Naive B cell (primary cell): Measurements from ENCODE around the gene LDHD. TPM values are rescaled to one million over a fixed set of nuclear protein-coding genes. Genes with fewer than 3 reads are reported as not detected.
"Not testable (repeated sequence)": the region's sequence is repeated elsewhere in the genome, so short reads cannot be mapped to it uniquely, and the experiment has no call there.

Source experiments
- ATAC-seq, 2 donors: fragments of 150-1000 bp; cut with Tn5 transposase; 2 replicates each; pipeline ENCODE4 v1.10.0; 2021; ENCODE audit warnings: low read depth in 2 of 2, mild to moderate bottlenecking in 2 of 2, moderate library complexity in 2 of 2
- DNase-seq: peaks from one replicate; pipeline ENCODE4 v3.0.0; 2022
- H3K27ac Mint-ChIP-seq, 6 donors: one replicate each; pipeline ENCODE4 v1.8.0; 2020 to 2022; ENCODE audit warnings: mild to moderate bottlenecking in 6 of 6, mixed read lengths in 6 of 6, moderate library complexity in 5 of 6, inconsistent platforms in 2 of 6
- H3K27me3 Mint-ChIP-seq, 3 donors: one replicate each; pipeline ENCODE4 v1.8.0; 2021 to 2022; ENCODE audit warnings: mixed read lengths in 3 of 3, mild to moderate bottlenecking in 1 of 3
- H3K36me3 Mint-ChIP-seq, 2 donors: one replicate each; pipeline ENCODE4 v1.8.0; 2020 to 2022; ENCODE audit warnings: mixed read lengths in 2 of 2, inconsistent platforms in 1 of 2, mild to moderate bottlenecking in 1 of 2
- H3K4me1 Mint-ChIP-seq, 3 donors: one replicate each; pipeline ENCODE4 v1.8.0; 2020 to 2022; ENCODE audit warnings: mixed read lengths in 3 of 3, inconsistent platforms in 1 of 3, mild to moderate bottlenecking in 1 of 3, moderate library complexity in 1 of 3
- H3K4me3 Mint-ChIP-seq, 8 donors: one replicate each; pipeline ENCODE4 v1.8.0; 2020 to 2022; ENCODE audit warnings: mild to moderate bottlenecking in 8 of 8, mixed read lengths in 8 of 8, moderate library complexity in 8 of 8, inconsistent platforms in 2 of 8
- H3K9me3 Mint-ChIP-seq, 7 donors: one replicate each; pipeline ENCODE4 v1.8.0; 2020 to 2022; ENCODE audit warnings: mixed read lengths in 7 of 7, mild to moderate bottlenecking in 5 of 7, inconsistent platforms in 2 of 7, moderate library complexity in 1 of 7
- polyA plus RNA-seq, 6 donors: library from polyadenylated mRNA; unstranded; fragments of 300-500 nt; fragmentation: Illumina TruSeq; gene quantifications; one replicate each; pipeline ENCODE4 v1.2.3, GENCODE V29; 2021; ENCODE audit warnings: low read depth in 6 of 6

The LDHD gene
- polyA plus RNA-seq, 6 donors from 2014 or later = not detected

DNA sequence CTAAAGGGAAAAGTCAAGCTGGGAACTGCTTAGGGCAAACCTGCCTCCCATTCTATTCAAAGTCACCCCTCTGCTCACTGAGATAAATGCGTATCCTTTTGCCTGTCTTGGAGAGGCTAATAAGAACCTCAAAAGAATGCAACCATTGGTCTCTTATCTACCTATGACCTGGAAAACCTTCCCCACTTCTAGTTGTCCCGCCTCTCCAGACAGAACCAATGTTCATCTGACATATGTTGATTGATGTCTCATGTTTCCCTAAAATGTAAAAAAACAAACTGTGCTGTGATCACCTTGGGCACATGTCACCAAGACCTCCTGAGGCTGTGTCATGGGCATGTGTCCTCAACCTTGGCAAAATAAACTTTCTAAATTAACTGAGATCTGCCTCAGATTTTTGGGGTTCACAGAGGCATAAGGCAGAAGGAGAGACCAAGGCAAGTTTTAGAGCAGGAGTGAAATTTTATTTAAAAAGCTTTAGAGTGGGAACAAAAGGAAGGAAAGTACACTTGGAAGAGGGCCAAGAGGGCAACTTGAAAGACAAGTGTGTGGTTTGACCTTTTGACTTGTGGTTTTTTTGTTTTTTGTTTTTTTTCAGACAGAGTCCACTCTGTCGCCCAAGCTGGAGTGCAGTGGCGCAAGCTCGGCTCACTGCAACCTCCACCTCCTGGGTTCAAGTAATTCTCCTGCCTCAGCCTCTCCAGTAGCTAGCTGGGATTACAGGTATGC lies 13.0 kb upstream of the LDHD start:
- not testable (repeated sequence) for H3K4me1 Mint-ChIP-seq, DNase-seq, H3K27ac Mint-ChIP-seq, H3K4me3 Mint-ChIP-seq, ATAC-seq, H3K36me3 Mint-ChIP-seq
- H3K27me3 Mint-ChIP-seq = peaks cover 10 to 20% (median 13%) of the 10 kb centered on the region in 3 donors
- peaks cover 0 to 25% (median 15%) of the 10 kb centered on the region in 7 donors for H3K9me3 Mint-ChIP-seq

DNA sequence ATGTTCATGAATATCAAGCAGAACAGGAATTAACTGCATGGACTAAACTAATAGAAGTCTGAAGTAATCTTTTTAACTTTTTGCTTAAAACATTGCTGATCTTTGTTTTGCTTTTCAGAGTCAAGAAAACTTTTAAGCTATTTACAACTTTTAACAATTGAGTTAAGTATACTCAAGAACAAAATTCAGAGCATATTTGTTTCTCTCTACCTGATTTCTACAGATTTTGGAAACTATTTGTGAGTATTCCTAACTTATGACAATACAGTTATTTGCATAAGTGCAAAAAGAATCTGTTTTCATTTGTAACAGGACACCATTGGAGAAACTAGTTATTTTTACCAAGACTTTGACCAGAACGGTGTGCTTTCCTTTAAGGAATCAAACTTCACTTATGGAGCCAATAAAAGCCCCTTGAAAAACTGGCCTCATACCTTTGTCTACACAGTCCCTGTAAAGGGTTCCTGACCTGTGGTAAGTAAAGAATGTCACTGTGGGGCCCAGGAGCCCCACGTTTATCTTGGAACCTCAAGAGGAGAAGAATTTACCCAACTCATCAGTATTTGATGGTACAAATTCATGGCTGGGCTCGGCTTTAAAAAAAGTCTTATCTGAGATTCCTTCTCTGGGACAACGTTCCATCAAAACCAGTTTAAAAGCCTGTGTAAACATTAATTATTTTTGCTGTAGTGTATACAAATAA lies 11.3 kb upstream of the LDHD start:
- H3K4me1 Mint-ChIP-seq = no peaks in the 10 kb centered on the region
- H3K36me3 Mint-ChIP-seq = peaks cover 0 to 8% of the 10 kb centered on the region in 2 donors
- H3K27me3 Mint-ChIP-seq = peaks cover 10 to 20% (median 13%) of the 10 kb centered on the region in 3 donors
- no peak overlapping the region for H3K4me3 Mint-ChIP-seq
- no peak overlapping the region for H3K27ac Mint-ChIP-seq
- no peak for DNase-seq
- ATAC-seq = no peak
- peaks cover 0 to 25% (median 15%) of the 10 kb centered on the region in 7 donors for H3K9me3 Mint-ChIP-seq

DNA sequence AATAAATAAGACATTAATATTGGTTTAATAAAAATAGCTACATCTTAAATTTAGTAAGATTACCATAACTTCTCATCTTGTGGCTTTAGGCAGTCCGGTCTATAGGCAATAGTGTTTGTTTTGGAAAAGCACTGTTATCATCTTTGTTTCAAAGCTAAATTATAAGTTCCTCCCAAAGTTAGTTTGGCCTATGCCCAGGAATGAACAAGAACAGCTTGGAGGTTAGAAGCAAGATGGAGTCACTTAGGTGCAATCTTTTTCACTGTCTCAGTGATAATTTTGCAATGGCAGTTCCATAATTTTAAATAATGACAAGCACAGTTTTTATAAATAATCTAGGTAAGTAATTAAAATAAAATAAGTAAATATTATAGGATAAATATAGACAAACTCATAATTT lies 6.0 kb upstream of the LDHD start:
- Mint-ChIP-seq H3K27ac (no peak overlapping the region), H3K4me1 (no peaks in the 10 kb centered on the region), H3K9me3 (peaks cover 5 to 27% (median 22%) of the 10 kb centered on the region in 7 donors), H3K36me3 (peaks cover 0 to 6% of the 10 kb centered on the region in 2 donors), H3K4me3 (no peak overlapping the region), H3K27me3 (peaks cover 0 to 4% (median 0%) of the 10 kb centered on the region in 3 donors)
- ATAC-seq (no peak), DNase-seq (no peak)

DNA sequence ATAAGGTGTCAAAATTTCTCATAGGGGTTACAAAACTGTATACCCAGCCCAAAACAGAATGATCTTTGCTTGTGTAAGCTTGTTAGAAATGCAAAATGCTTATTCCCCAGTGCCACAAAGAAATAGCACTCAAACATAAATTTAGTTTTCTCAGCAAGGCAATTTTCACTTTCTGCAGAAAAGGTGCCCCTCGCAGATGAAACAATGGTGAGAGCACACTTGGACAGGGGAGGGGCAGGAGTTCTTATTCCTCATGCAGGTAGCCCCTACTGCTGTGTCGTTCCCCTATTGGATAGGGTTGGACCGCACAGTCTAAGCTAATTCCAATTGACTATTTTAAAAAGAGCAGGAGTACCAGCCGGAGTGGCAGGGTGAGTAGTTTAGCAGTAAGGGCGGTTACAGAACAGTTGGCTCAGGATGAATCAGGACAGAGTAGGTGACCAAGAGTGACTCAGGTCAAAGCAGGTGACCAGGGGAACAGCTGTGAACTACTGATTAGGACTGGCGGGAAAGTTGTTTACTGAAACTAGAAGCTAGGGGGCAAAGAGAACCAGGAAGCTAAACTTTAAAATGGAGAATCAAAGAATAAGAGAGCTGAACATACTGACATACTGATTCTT lies 5.5 kb upstream of the LDHD start:
- Mint-ChIP-seq H3K9me3 (peaks cover 5 to 21% (median 17%) of the 10 kb centered on the region in 7 donors), H3K36me3 (peaks cover 0 to 6% of the 10 kb centered on the region in 2 donors), H3K27ac (no peak overlapping the region), H3K27me3 (peaks cover 0 to 4% (median 0%) of the 10 kb centered on the region in 3 donors), H3K4me1 (no peaks in the 10 kb centered on the region), H3K4me3 (no peak overlapping the region)
- DNase-seq = no peak
- ATAC-seq = no peak

DNA sequence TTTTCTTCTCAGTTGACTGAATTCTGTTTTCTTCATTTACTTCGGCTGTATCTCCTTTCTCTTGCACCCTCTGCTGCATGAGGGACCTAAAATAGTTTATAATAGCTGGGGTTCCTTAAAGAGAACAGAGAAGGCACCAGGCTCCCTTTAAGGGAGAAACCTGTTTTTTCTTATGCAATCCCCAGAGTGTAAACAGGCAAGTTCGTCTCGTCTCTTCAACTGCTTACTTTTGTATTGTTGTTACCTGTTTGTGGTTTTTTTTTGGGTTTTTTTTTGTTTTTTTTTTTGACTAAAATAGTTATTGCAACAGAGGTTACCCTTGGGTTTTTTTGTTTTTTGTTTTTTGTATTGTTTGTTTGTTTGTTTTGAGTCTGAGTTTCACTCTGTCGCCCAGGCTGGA lies 3.7 kb upstream of the LDHD start:
- Mint-ChIP-seq H3K4me1 (no peaks in the 10 kb centered on the region), H3K27ac (no peak overlapping the region), H3K27me3 (peaks cover 0 to 10% (median 0%) of the 10 kb centered on the region in 3 donors), H3K4me3 (no peak overlapping the region), H3K36me3 (peaks cover 0 to 6% of the 10 kb centered on the region in 2 donors), H3K9me3 (peaks cover 5 to 16% (median 13%) of the 10 kb centered on the region in 7 donors)
- DNase-seq (no peak), ATAC-seq (no peak)

DNA sequence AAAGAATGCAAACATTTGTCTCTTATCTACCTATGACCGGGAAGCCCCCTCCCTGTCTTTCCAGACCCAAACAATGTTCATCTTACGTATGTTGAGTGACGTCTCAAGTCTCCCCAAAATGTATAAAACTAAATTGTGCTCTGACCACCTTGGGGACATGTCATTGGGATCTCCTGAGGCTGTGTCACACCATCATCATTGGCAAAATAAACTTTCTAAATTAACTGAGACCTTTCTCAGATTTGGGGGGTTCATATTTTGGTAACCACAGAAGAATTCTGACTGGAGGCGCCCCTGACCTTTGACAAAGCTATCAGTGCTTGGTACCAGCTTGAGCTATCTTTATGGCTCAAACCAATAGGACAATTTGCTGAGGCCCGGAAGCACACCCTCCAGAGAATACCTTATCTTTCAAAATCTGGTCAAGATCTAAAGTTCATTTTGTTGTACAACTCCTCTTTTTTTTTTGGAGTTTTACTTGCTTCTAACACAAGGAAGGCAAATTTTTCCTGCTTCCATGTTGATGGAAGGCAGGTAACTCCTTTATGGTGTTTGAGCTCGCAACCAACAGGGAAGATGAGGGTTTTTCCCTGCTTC lies 2.5 kb upstream of the LDHD start:
- peaks cover 0 to 10% (median 1%) of the 10 kb centered on the region in 3 donors for H3K27me3 Mint-ChIP-seq
- H3K36me3 Mint-ChIP-seq = peaks cover 0 to 6% of the 10 kb centered on the region in 2 donors
- no peak for ATAC-seq
- no peaks in the 10 kb centered on the region for H3K4me1 Mint-ChIP-seq
- no peak overlapping the region for H3K4me3 Mint-ChIP-seq
- no peak for DNase-seq
- H3K9me3 Mint-ChIP-seq = peaks cover 5 to 16% (median 13%) of the 10 kb centered on the region in 7 donors
- H3K27ac Mint-ChIP-seq = peak overlapping the region in 1 of 6 donors; percentile 71

DNA sequence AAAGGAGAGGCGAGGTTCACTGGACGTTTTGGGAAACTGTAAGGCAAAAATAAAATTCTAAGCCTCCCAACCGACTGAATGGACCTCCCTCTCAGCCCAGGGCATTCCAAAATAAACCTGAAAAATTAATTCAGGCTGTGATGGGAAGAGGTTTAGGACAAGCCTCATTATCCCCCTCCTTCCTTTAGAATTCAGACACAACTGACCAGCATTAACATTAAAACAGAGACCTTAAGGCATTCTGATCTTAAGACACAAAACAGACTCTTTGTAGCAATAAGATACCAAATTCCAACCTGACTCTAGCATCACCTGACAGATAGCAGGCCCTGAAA lies 298 bp upstream of the LDHD start:
- ATAC-seq (no peak), DNase-seq (no peak)
- peaks cover 0 to 9% (median 6%) of the 10 kb centered on the region in 7 donors for H3K9me3 Mint-ChIP-seq
- no peak overlapping the region for H3K4me3 Mint-ChIP-seq
- H3K27ac Mint-ChIP-seq = no peak overlapping the region
- peaks cover 0 to 6% (median under 1%) of the 10 kb centered on the region in 3 donors for H3K4me1 Mint-ChIP-seq
- peaks cover 0 to under 1% of the 10 kb centered on the region in 2 donors for H3K36me3 Mint-ChIP-seq
- peaks cover 14 to 23% (median 16%) of the 10 kb centered on the region in 3 donors for H3K27me3 Mint-ChIP-seq

DNA sequence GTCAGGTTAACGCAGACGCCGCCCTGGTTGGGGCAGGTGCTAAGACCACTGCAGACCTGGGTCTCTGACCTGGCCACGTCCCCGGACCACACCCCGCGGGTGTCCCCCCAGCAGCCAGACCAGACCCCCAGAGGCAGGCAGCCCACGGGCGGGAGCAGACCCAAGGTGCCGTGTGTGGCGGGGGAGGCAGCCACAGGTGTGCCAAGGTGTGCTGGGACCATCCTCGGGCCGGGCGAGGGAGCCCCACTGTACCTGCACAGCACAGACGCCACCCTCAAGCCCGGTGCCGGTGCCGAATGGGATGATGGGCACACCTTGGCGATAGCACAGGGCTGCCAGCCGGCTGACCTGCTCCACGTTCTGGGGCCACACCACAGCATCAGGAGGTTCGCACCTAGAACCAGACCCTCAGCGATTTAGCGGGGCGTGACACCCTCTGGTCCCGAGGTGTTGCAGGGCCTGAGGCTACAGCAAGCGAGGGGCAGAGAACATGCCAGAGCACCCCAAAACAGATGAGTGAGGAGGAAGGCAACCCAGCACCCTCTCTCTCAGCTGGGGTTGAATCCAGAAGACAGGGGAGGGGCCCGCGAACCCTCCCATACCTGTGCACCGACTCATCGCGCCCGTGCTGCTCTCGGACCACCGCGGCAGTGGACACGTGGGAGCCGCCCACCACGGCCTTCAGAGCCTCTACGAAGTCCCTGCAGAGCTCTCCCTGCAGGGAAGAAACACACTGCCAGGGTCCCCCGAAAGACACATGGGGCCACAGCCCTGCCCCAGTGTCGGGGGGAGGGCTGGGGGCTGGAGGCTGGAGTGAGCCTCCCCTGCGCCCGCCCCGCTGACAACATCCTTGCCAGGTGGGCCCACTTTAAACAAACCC lies 1.4 kb downstream of the LDHD start:
- H3K27ac Mint-ChIP-seq = no peak overlapping the region
- DNase-seq = no peak
- peaks cover 9 to 22% (median 17%) of the 10 kb centered on the region in 3 donors for H3K4me1 Mint-ChIP-seq
- peaks cover 28 to 40% (median 33%) of the 10 kb centered on the region in 3 donors for H3K27me3 Mint-ChIP-seq
- no peak overlapping the region for H3K4me3 Mint-ChIP-seq
- H3K9me3 Mint-ChIP-seq = peaks cover 0 to 2% (median 0%) of the 10 kb centered on the region in 7 donors
- ATAC-seq = no peak
- no peaks in the 10 kb centered on the region for H3K36me3 Mint-ChIP-seq

DNA sequence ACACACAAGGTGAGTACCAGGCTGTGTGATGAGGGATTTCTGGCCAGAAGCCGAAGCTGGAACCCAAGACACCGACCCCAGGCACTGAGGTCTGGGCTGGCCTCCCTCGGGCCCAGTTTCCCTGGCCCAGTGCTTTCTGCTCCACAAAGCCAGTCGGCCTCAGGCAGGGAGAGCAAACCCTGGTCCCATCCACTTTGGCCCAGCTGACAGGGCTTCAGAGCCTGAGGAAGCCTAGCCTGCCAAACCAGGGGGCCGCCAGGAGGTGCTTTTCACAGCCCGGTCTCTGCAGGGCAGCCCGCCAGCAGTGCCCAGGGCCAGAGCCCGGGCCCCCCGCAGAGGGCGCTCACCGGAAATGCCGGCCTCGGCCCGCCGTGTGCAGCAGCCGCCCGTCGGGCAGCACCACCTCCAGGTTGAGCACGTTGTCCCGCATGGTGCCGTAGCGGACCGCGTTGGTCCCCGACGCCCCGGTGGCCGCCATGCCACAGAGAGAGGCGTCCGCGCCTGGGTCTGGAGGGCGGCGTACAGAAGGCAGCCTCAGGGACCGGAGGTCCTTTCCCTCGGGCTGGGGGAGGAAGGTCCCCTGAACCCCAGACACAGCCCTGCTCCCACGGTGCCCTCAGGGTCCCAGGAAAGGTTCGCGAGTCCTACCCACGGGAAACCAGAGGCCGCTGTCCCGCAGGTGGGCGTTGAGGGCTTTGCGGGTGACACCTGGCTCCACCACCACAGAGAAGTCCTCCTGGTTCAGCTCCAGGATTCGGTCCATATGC lies 2.2 kb downstream of the LDHD start:
- Mint-ChIP-seq H3K9me3 (no peaks in the 10 kb centered on the region), H3K36me3 (no peaks in the 10 kb centered on the region), H3K4me3 (no peak overlapping the region), H3K4me1 (peaks cover 17 to 30% (median 25%) of the 10 kb centered on the region in 3 donors), H3K27me3 (peaks cover 34 to 48% (median 41%) of the 10 kb centered on the region in 3 donors), H3K27ac (no peak overlapping the region)
- no peak for ATAC-seq
- no peak for DNase-seq

DNA sequence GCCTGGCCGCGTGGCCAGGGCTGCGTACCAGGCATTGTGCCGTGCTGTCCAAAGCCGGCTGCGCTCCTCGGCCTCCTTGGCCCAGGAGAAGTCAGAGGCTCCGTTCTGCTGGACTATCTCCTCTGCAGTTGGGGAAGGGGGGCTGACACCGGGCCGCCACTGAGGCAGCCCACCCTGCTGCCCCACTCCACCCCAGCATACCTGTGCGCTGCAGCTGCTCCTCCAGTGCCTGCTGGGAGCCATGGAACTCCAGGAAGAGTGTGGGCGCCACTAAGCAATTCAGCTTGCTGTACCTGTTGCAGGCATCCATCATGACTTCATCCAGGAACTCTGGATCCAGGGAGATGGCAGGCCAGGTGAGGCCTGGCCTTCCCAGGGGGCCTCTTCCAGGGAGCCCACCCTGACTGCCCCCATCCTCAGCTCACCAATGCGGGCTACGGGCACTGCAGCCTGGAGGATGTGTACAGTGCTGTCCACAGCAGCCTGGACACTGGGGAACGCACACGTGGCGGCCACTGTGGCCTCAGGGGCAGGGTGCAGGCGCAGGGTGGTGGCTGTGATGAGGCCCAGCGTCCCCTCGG lies 2.9 kb downstream of the LDHD start:
- DNase-seq = no peak
- Mint-ChIP-seq H3K4me1 (peaks cover 24 to 37% (median 33%) of the 10 kb centered on the region in 3 donors), H3K4me3 (no peak overlapping the region), H3K27me3 (peaks cover 40 to 55% (median 48%) of the 10 kb centered on the region in 3 donors), H3K27ac (no peak overlapping the region), H3K9me3 (no peaks in the 10 kb centered on the region), H3K36me3 (no peaks in the 10 kb centered on the region)
- no peak for ATAC-seq

DNA sequence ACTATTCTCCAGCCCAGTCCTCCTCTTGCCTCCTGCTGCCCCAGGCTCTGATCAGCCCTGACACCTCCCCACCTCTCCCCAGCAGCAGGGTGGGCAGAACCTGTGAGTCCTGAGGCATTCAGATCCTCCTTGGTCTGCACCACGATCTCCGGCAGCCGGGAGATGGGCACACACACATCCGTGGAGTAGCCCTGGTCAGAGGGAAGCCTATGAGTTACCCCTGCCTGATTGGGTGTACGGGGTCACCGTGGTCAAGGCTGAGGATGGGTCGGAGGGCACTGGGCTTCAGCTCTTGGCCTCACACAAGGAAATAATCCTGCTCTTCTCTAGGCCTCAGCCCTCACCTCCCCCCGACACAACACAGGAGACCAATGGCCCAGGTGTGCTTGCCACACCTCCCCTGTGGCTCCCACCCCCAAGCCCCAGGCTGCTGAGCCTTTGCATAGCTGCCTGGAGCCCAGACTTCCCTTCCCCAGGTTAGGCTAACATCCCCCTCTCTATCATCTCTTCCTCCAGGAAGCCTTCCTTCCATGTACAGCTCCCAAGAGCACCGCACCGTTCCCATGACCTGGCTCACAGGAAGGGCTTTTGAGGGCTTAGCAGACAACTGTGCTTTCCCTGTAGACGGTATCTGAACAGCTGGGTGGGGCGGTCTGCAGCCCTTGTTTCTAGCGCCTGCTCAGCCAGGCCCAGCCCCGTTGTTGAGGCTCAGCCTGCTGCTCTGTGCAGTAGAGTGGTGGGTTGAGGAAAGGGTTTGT lies 3.7 kb downstream of the LDHD start:
- ATAC-seq = no peak
- DNase-seq = no peak
- Mint-ChIP-seq H3K27me3 (peaks cover 43 to 62% (median 56%) of the 10 kb centered on the region in 3 donors), H3K4me3 (no peak overlapping the region), H3K36me3 (no peaks in the 10 kb centered on the region), H3K9me3 (no peaks in the 10 kb centered on the region), H3K4me1 (peaks cover 25 to 38% (median 38%) of the 10 kb centered on the region in 3 donors), H3K27ac (peak overlapping the region in 1 of 6 donors; percentile 59)
